Thoracic aorta (tissue), 2 donors: ENCODE measurements around the gene SHISA8. TPM values are rescaled to one million over a fixed set of nuclear protein-coding genes. Genes with fewer than 3 reads are reported as not detected.

Experiments
- ATAC-seq: fragments of 150-250 bp; one replicate; pipeline ENCODE4 v1.8.0; 2017; ENCODE audit warnings: low read depth; ENCODE audit not compliant: insufficient number of reproducible peaks, low FRiP score
- DNase-seq: peaks from one replicate; pipeline ENCODE4 v3.0.0-alpha.2; 2020; ENCODE audit warnings: low spot score
- H3K27ac ChIP-seq, 2 donors: fragments of 200-600 bp; sonication (generic); 1 replicate in 1 of 2; 2 replicates in 1 of 2; pipeline ENCODE4 v1.5.1; 2016; ENCODE audit warnings: mild to moderate bottlenecking in 2 of 2, moderate library complexity in 2 of 2
- H3K27me3 ChIP-seq: fragments of 200-600 bp; sonication (generic); replicated peaks from 2 replicates; pipeline ENCODE4 v1.6.0; 2016; ENCODE audit warnings: mild to moderate bottlenecking; ENCODE audit not compliant: insufficient read depth
- H3K36me3 ChIP-seq: fragments of 200-600 bp; sonication (generic); one replicate; pipeline ENCODE4 v1.5.1; 2016
- H3K4me1 ChIP-seq, 2 donors: fragments of 200-600 bp; sonication (generic); 1 replicate in 1 of 2; 2 replicates in 1 of 2; pipeline versions ENCODE4 v1.5.1 to v1.6.0; 2016; ENCODE audit warnings: low read depth in 2 of 2, mild to moderate bottlenecking in 1 of 2; ENCODE audit not compliant: control insufficient read depth in 1 of 2
- H3K4me3 ChIP-seq: fragments of 200-600 bp; sonication (generic); 2 replicates; pipeline ENCODE4 v1.5.1; 2016; ENCODE audit warnings: mild to moderate bottlenecking
- H3K9me3 ChIP-seq: fragments of 200-600 bp; sonication (generic); 2 replicates; pipeline ENCODE4 v1.5.1; 2016
- CTCF ChIP-seq: fragments of 200-600 bp; sonication (generic); IDR thresholded peaks from one replicate; pipeline ENCODE4 v1.5.1; 2019; ENCODE audit warnings: antibody characterized with exemption
- total RNA-seq, 2 donors: library from RNA; depleted of rRNA; stranded (reverse); fragments of >200 nt; gene quantifications; one replicate each; pipeline versions ENCODE4 v1.1.0 to v1.2.3, GENCODE V29; 2016

Gene SHISA8
- total RNA-seq, 2 donors from 2014 or later: not detected

- H3K4me1 ChIP-seq: peaks cover 13 to 19% of the 10 kb centered on the region in 2 donors
- H3K9me3 ChIP-seq: no peaks in the 10 kb centered on the region
- peaks cover 22% of the 10 kb centered on the region for H3K36me3 ChIP-seq
- DNase-seq (no peak), ATAC-seq (no peak)
- TF ChIP-seq CTCF: no peak
- no peak overlapping the region for H3K4me3 ChIP-seq
- no peak overlapping the region for H3K27ac ChIP-seq
- H3K27me3 ChIP-seq: peaks cover 14% of the 10 kb centered on the region
Observed at GRCh38 chr22:41908411-41909309, 6.2 kb downstream of the SHISA8 start.

GRCh38 chr22:41907436-41908401, 7.2 kb downstream of the SHISA8 start:
- no peak overlapping the region for H3K27ac ChIP-seq
- ATAC-seq: no peak

GRCh38 chr22:41906822-41907221, 8.1 kb downstream of the SHISA8 start:
- Histone ChIP-seq H3K4me1 (peaks cover 13 to 19% of the 10 kb centered on the region in 2 donors), H3K27me3 (peaks cover 7% of the 10 kb centered on the region), H3K27ac (no peak overlapping the region), H3K9me3 (no peaks in the 10 kb centered on the region), H3K4me3 (no peak overlapping the region), H3K36me3 (peaks cover 37% of the 10 kb centered on the region)
- no peak for DNase-seq
- TF ChIP-seq CTCF: no peak
- no peak for ATAC-seq

More at GRCh38 chr22:41907436-41908401, 7.2 kb downstream of the SHISA8 start:
- peaks cover 7% of the 10 kb centered on the region for H3K27me3 ChIP-seq
- no peak overlapping the region for H3K4me3 ChIP-seq
- no peak for DNase-seq
- peaks cover 13 to 19% of the 10 kb centered on the region in 2 donors for H3K4me1 ChIP-seq
- TF ChIP-seq CTCF: no peak
- no peaks in the 10 kb centered on the region for H3K9me3 ChIP-seq
- H3K36me3 ChIP-seq: peaks cover 29% of the 10 kb centered on the region

GRCh38 chr22:41905411-41906202, 9.3 kb downstream of the SHISA8 start:
- Histone ChIP-seq H3K27me3 (no peaks in the 10 kb centered on the region), H3K4me3 (no peak overlapping the region), H3K4me1 (peaks cover 4 to 8% of the 10 kb centered on the region in 2 donors), H3K27ac (no peak overlapping the region), H3K9me3 (no peaks in the 10 kb centered on the region), H3K36me3 (peaks cover 44% of the 10 kb centered on the region)
- DNase-seq (no peak), ATAC-seq (no peak)
- TF ChIP-seq CTCF: no peak
